ENCODE results near the gene ABCC5.

- no peak for TF ChIP-seq EZH2 (IDR thresholded peaks at IDR 0.05; ENCODE audit: insufficient read depth, poor library complexity, severe bottlenecking)
- TF ChIP-seq EZH2phosphoT487 (IDR thresholded peaks at IDR 0.05; ENCODE audit: insufficient read depth, low read depth) = no peak
Measured at GRCh38 chr3:183984127-183984740, 33.5 kb downstream of the ABCC5 start.
